Upper lobe of right lung (tissue), 1 donor: ENCODE measurements around the gene HLA-DMA. TPM values are rescaled to one million over a fixed set of nuclear protein-coding genes. Genes with fewer than 3 reads are reported as not detected.
A peak's percentile ranks its signal among the peaks of the same experiment; 100 is the strongest.

ENCODE experiments used
- ATAC-seq: fragments of 200-7000 bp; cut with Tn5 transposase; one replicate; pipeline ENCODE4 v1.9.1; 2020; ENCODE audit warnings: mild to moderate bottlenecking, moderate library complexity
- DNase-seq: peaks from one replicate; pipeline ENCODE4 v3.0.0-alpha.2; 2020
- H3K27ac ChIP-seq: fragments of 200-600 bp; one replicate; pipeline ENCODE4 v1.8.0; 2022
- H3K27me3 ChIP-seq: fragments of 200-600 bp; one replicate; pipeline ENCODE4 v1.8.0; 2022; ENCODE audit warnings: mild to moderate bottlenecking
- H3K36me3 ChIP-seq: fragments of 200-600 bp; one replicate; pipeline ENCODE4 v1.8.0; 2022
- H3K4me1 ChIP-seq: fragments of 200-600 bp; one replicate; pipeline ENCODE4 v1.8.0; 2022
- H3K4me3 ChIP-seq: fragments of 200-600 bp; one replicate; pipeline ENCODE4 v1.8.0; 2022; ENCODE audit warnings: mild to moderate bottlenecking
- H3K9me3 ChIP-seq: fragments of 200-600 bp; one replicate; pipeline ENCODE4 v1.8.0; 2022
- intact Hi-C: fragments of 100-400 bp; cut with DNase I; formaldehyde crosslinking; loops from one replicate; pipeline ENCODE4 v1.11.0; 2022
- total RNA-seq: library from RNA; stranded (reverse); fragmentation: NEBNext Ultra II Directional; extraction: Animal tissue kit (Norgen Biotek cat#: 25700); gene quantifications from one replicate; pipeline ENCODE4 v1.2.1, GENCODE V29; 2021
- TF ChIP-seq, protein P1 (sequence below): fragments of 200-600 bp; IDR thresholded peaks from one replicate; pipeline ENCODE4 v1.8.0; 2022; ENCODE audit warnings: antibody characterized with exemption
- donor health status: DM: no; HTN: yes; CAD: no; lungs with severe emphysema.

The HLA-DMA gene
- total RNA-seq, 1 donor from 2014 or later = 197 TPM

DNA sequence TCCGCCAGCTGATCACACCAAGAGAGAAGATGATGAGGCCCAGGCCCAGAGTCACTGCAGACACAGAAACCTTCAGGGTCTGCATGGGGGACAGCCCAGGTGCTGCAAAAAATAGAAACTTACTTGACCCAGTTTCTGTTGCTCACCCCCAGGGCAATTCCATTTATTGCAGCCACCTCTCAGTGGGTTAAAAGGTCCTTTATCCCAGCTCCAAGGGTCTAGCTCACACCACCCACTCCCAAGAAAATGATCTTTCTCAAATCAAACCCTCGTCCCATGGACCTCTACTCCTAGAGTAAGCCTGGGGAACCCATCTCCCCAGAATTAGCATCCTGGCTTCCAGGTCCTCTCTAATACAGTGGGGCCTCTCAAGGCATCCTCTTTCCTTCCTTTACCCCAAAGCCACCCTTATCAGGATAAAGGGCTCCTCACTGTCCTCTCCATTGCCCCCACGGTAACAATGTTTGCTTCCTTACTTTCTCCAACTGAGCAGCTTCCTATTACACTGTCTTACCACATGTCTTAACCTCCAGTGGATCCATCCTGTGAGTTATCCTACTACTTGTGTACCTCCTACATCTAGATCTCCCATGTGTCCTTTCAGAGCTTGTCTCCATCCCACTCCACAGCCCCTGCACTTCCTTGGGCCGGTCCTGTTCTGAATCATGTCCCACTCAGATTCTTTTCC is 17.2 kb downstream of the HLA-DMA start:
- Histone ChIP-seq H3K4me1 (peaks cover 11% of the 10 kb centered on the region), H3K9me3 (no peaks in the 10 kb centered on the region), H3K4me3 (no peak overlapping the region), H3K27ac (no peak overlapping the region), H3K36me3 (peaks cover 11% of the 10 kb centered on the region), H3K27me3 (no peaks in the 10 kb centered on the region)
- DNase-seq (no peak), ATAC-seq (no peak)
- TF ChIP-seq, protein P1, sequence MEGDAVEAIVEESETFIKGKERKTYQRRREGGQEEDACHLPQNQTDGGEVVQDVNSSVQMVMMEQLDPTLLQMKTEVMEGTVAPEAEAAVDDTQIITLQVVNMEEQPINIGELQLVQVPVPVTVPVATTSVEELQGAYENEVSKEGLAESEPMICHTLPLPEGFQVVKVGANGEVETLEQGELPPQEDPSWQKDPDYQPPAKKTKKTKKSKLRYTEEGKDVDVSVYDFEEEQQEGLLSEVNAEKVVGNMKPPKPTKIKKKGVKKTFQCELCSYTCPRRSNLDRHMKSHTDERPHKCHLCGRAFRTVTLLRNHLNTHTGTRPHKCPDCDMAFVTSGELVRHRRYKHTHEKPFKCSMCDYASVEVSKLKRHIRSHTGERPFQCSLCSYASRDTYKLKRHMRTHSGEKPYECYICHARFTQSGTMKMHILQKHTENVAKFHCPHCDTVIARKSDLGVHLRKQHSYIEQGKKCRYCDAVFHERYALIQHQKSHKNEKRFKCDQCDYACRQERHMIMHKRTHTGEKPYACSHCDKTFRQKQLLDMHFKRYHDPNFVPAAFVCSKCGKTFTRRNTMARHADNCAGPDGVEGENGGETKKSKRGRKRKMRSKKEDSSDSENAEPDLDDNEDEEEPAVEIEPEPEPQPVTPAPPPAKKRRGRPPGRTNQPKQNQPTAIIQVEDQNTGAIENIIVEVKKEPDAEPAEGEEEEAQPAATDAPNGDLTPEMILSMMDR = no peak
- intact Hi-C loops = loop anchor here (5.0 kb wide), 1 partner anchor 42 kb away; no protein-coding TSS in a partner anchor

DNA sequence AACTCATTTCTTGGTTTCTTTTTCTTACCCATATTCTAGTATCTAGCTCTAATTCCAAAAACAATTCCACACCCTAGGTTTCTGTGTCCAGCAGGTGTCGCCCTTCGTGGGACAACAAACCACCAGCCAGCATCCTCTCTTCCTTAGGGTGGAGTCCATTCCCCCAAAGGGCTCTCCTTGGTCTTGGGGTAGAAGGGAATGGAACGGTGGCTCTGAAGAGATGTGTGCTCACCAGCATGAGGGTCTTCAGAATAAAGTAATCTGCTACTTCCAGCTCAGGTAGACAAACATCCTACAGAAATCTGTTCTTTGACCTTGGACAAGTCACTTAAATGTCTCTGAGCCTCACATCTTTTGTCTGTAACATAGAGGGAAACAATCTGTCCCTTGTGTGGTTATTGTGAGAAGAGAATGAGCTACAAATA is 19.2 kb downstream of the HLA-DMA start:
- intact Hi-C loops = no loop called here
- ATAC-seq (peak; percentile 86), DNase-seq (peak; percentile 83)
- Histone ChIP-seq H3K36me3 (peaks cover 11% of the 10 kb centered on the region), H3K9me3 (no peaks in the 10 kb centered on the region), H3K4me1 (no peaks in the 10 kb centered on the region), H3K27me3 (no peaks in the 10 kb centered on the region), H3K4me3 (no peak overlapping the region), H3K27ac (no peak overlapping the region)
- TF ChIP-seq, protein P1 = peak; percentile 86

DNA sequence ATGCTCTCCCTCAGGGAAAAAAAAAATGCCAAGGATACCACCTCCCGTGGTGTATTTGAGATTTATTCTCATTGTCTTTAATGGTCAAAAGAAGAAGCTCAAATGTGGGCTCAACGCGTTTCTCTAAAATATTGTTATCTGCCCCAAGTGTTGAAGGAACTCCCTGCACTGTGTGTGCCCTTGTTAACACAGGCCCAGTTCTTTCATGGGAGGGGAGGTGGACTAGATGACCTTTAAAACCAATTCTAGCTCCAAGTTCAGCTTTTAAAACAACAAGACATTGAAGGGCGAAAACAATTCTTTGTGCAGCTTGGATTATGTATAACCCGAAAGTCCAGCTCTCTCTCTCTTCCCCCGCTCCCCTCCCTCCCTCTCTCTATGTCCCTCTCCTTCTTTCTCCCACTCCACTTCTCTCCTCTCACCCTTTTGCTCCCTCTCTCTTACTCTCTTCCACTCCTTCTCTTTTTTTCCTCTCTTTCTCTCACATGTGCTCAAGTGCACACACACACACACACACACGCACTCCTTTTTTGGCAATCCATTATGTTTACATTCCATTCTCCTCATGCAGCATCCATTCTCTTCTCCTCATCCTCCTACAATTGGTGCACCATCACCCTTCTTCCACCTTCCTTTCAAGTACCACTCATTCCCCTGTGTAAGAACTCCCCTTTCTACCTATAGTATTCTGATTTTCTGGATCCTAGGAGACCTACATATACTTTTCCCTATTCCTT is 20.6 kb downstream of the HLA-DMA start:
- peaks cover 11% of the 10 kb centered on the region for H3K36me3 ChIP-seq
- intact Hi-C loops = no loop called here

DNA sequence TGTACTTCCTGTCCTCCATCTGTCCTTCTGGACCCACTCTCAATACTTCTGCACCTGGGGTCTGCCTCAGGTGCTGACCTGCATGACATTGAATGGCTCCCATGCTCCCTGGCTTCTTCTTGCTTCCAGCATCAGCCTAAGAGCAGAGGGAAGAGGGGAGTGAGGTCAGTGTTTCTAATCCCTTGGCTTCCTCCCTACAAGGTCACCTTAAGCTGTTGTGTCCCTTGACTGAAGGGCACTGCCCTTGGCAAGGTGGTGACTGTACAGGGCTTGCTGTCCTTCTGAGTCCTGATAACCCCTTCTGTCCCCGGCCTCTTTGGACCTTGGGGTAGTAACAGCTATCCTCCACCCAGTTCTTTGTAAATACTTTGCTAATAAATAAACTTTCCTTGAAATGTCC is 21.7 kb downstream of the HLA-DMA start:
- DNase-seq = no peak

More for the DNA sequence above, 20.6 kb downstream of the HLA-DMA start:
- ATAC-seq (no peak), DNase-seq (no peak)
- H3K4me3 ChIP-seq = no peak overlapping the region
- H3K9me3 ChIP-seq = no peaks in the 10 kb centered on the region
- TF ChIP-seq, protein P1 = no peak
- no peak overlapping the region for H3K27ac ChIP-seq
- H3K4me1 ChIP-seq = no peaks in the 10 kb centered on the region
- H3K27me3 ChIP-seq = no peaks in the 10 kb centered on the region

DNA sequence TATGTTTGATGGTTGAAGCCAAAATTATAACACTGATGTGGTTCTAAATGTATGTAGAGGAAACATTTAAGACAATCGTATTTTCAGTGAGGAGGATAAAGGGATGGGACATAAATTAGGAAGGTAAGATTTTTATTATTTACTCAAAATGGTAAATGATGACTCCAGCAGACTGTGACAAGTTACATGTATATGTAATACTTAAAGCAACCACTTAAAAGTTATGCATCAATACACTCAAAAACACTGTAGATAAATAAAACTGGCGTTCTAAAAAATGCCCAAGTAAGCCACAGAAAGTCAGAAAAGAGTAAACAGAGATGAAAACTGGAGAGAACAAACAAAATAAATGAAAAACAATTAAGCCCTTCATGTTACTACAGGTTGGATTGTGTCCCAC is 30.8 kb downstream of the HLA-DMA start:
- Histone ChIP-seq H3K4me1 (no peaks in the 10 kb centered on the region), H3K4me3 (no peak overlapping the region), H3K27ac (no peak overlapping the region), H3K9me3 (no peaks in the 10 kb centered on the region), H3K27me3 (peaks cover 6% of the 10 kb centered on the region), H3K36me3 (no peaks in the 10 kb centered on the region)
- intact Hi-C loops = no loop called here
- ATAC-seq = no peak
- no peak for DNase-seq
- TF ChIP-seq, protein P1 = no peak

More for the DNA sequence above, 21.7 kb downstream of the HLA-DMA start:
- H3K4me3 ChIP-seq = no peak overlapping the region
- no peaks in the 10 kb centered on the region for H3K9me3 ChIP-seq
- no peaks in the 10 kb centered on the region for H3K27me3 ChIP-seq
- TF ChIP-seq, protein P1 = no peak
- no peak overlapping the region for H3K27ac ChIP-seq
- no peak for ATAC-seq
- H3K4me1 ChIP-seq = no peaks in the 10 kb centered on the region
- peaks cover 3% of the 10 kb centered on the region for H3K36me3 ChIP-seq
- intact Hi-C loops = no loop called here
